Left ventricle myocardium inferior (tissue), 1 donor: ENCODE measurements around the gene PIEZO1. TPM values are rescaled to one million over a fixed set of nuclear protein-coding genes. Genes with fewer than 3 reads are reported as not detected.

ENCODE experiments used
- DNase-seq: peaks from one replicate; pipeline ENCODE4 v3.0.0-alpha.2; 2020
- H3K27ac ChIP-seq: fragments of 200-600 bp; replicated peaks from 2 replicates; pipeline ENCODE4 v1.8.0; 2021
- H3K27me3 ChIP-seq: fragments of 200-600 bp; 2 replicates; pipeline ENCODE4 v1.8.0; 2021; ENCODE audit warnings: low read depth
- H3K36me3 ChIP-seq: fragments of 200-600 bp; 2 replicates; pipeline ENCODE4 v1.8.0; 2021
- H3K4me1 ChIP-seq: fragments of 200-600 bp; 2 replicates; pipeline ENCODE4 v1.8.0; 2021
- H3K4me3 ChIP-seq: fragments of 200-600 bp; 2 replicates; pipeline ENCODE4 v1.8.0; 2021; ENCODE audit warnings: mild to moderate bottlenecking, moderate library complexity
- H3K9me3 ChIP-seq: fragments of 200-600 bp; replicated peaks from 2 replicates; pipeline ENCODE4 v1.8.0; 2021
- intact Hi-C: fragments of 100-400 bp; cut with micrococcal nuclease; formaldehyde crosslinking; loops from one replicate; pipeline ENCODE4 v1.11.0; 2022
- total RNA-seq: library from RNA; stranded (reverse); fragmentation: NEBNext Ultra II Directional; extraction: Animal tissue kit (Norgen Biotek cat#: 25700); gene quantifications from one replicate; pipeline ENCODE4 v1.2.1, GENCODE V29; 2021
- TF ChIP-seq, protein P1 (sequence below): fragments of 200-600 bp; IDR thresholded peaks from 2 replicates; pipeline ENCODE4 v1.8.0; 2021; ENCODE audit warnings: antibody characterized with exemption, mild to moderate bottlenecking, borderline replicate concordance
- donor health status: DM: no; HTN: yes; CAD: no; lungs with severe emphysema.

The PIEZO1 gene
- total RNA-seq, 1 donor from 2014 or later: 17.1 TPM

DNA sequence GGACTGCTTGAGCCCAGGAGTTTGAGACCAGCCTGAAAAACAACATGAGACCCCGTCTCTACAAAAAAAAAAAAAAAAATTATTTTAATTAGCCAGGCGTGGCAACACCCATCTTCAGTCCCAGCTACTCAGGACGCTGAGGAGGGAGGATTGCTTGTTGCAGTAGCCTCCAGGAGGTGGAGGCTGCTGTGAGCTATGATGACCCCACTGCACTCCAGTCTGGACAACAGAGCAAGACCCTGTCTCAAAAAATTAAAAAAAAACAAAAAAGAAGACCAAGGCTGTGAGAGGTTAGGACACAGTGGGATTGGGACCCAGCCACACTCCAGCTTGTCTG is 97.4 kb downstream of the PIEZO1 start:
- DNase-seq: no peak
- Histone ChIP-seq H3K27me3 (peaks cover 94% of the 10 kb centered on the region), H3K4me1 (peaks cover 37% of the 10 kb centered on the region), H3K4me3 (no peak overlapping the region), H3K27ac (no peak overlapping the region), H3K9me3 (no peaks in the 10 kb centered on the region), H3K36me3 (no peaks in the 10 kb centered on the region)
- TF ChIP-seq, protein P1, sequence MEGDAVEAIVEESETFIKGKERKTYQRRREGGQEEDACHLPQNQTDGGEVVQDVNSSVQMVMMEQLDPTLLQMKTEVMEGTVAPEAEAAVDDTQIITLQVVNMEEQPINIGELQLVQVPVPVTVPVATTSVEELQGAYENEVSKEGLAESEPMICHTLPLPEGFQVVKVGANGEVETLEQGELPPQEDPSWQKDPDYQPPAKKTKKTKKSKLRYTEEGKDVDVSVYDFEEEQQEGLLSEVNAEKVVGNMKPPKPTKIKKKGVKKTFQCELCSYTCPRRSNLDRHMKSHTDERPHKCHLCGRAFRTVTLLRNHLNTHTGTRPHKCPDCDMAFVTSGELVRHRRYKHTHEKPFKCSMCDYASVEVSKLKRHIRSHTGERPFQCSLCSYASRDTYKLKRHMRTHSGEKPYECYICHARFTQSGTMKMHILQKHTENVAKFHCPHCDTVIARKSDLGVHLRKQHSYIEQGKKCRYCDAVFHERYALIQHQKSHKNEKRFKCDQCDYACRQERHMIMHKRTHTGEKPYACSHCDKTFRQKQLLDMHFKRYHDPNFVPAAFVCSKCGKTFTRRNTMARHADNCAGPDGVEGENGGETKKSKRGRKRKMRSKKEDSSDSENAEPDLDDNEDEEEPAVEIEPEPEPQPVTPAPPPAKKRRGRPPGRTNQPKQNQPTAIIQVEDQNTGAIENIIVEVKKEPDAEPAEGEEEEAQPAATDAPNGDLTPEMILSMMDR: no peak
- intact Hi-C loops: no loop called here

DNA sequence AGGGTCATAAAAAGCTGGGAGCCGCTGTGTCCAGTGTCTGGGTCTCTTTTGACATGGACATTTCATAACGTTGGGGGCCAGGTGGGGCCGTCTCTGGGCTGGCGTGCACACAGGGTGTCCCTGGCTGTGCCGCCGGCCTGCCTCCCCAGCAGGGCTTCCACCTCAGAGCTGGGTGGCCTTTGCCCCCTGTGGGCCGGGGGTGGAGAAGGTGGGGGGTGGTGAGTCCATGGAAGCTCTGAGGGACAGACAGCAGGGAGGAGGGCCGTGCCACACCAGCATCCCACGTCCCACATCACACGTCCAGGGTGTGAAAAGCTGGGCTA is 97.8 kb downstream of the PIEZO1 start:
- Histone ChIP-seq H3K27ac (no peak overlapping the region), H3K4me3 (no peak overlapping the region), H3K9me3 (no peaks in the 10 kb centered on the region), H3K36me3 (no peaks in the 10 kb centered on the region), H3K4me1 (peaks cover 37% of the 10 kb centered on the region), H3K27me3 (peaks cover 97% of the 10 kb centered on the region)
- TF ChIP-seq, protein P1: no peak
- intact Hi-C loops: no loop called here
- no peak for DNase-seq

DNA sequence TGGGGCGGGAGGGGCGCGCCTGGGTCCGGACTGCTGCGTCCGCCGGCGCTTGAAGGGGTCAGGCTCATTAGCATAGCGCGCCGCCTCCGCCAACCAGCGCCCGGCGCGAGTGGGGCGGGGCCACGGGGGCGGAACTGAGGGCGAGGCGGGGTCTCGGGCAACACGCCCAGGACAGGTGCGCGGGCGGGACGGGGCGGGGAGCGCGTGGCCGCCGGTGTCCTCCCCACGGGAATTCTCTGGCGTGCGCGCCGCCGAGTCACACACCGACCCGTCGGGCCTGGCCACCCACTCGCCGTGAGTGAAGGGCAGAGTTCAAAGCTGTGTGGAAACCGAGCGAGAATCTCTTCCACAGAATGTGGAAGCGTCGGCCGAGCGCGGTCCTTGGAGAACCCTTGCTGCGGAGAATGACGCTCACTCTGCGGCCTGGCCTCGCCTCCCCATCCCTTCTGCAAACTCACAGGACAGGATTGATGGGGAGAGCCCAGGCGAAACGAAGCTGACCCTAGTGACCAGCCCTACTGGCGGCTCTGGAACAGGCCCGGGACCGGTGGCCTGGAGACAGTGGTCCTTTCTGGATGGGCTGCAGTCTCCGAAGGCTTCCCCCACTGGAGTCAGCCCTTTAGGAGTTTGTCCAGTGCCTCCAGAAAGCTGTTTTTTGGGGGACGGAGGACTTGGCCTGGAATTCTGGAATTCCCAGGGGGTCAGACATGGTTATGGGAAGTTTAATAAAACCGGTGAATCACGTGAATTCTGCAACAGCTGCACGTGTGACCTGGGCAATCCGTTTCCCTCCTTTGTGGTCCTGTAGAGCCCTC is 98.4 kb downstream of the PIEZO1 start, which contains the start of gene SNAI3:
Gene SNAI3, minus strand, starts transcription at position 69 of the 815 bp plus-strand sequence. CDS start 101 bp downstream, outside the sequence.
- DNase-seq: peak; percentile 85
- intact Hi-C loops: no loop called here
- Histone ChIP-seq H3K27me3 (peaks cover 98% of the 10 kb centered on the region), H3K36me3 (no peaks in the 10 kb centered on the region), H3K9me3 (no peaks in the 10 kb centered on the region), H3K27ac (peak within 1 kb of the TSS; percentile 13), H3K4me1 (peaks cover 37% of the 10 kb centered on the region), H3K4me3 (peak within 1 kb of the TSS; percentile 76)
- TF ChIP-seq, protein P1: no peak

DNA sequence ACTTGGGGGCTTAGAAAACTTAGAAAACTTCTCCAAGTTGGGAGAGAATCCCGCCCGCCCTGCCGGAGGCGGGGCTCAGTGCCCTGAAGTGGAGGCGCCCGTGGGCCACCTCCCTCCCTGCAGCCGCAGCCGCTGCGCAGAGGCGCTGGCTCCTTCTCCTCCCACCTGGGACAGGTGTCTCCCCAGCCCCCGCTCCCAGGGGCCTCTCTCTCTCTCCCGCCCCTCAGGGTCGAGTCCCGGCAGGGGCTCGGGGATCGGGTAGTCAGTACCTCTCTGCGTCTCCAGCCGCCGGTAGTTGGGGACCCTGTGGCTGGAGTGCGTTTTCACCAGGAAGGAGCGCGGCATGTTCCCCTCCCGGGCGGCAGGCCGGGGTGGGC is 99.0 kb downstream of the PIEZO1 start:
- H3K9me3 ChIP-seq: no peaks in the 10 kb centered on the region
- intact Hi-C loops: no loop called here
- TF ChIP-seq, protein P1: no peak
- peak overlapping the region; percentile 13 for H3K27ac ChIP-seq
- peaks cover 37% of the 10 kb centered on the region for H3K4me1 ChIP-seq
- no peaks in the 10 kb centered on the region for H3K36me3 ChIP-seq
- DNase-seq: no peak
- peak overlapping the region; percentile 76 for H3K4me3 ChIP-seq
- H3K27me3 ChIP-seq: peaks cover 98% of the 10 kb centered on the region

DNA sequence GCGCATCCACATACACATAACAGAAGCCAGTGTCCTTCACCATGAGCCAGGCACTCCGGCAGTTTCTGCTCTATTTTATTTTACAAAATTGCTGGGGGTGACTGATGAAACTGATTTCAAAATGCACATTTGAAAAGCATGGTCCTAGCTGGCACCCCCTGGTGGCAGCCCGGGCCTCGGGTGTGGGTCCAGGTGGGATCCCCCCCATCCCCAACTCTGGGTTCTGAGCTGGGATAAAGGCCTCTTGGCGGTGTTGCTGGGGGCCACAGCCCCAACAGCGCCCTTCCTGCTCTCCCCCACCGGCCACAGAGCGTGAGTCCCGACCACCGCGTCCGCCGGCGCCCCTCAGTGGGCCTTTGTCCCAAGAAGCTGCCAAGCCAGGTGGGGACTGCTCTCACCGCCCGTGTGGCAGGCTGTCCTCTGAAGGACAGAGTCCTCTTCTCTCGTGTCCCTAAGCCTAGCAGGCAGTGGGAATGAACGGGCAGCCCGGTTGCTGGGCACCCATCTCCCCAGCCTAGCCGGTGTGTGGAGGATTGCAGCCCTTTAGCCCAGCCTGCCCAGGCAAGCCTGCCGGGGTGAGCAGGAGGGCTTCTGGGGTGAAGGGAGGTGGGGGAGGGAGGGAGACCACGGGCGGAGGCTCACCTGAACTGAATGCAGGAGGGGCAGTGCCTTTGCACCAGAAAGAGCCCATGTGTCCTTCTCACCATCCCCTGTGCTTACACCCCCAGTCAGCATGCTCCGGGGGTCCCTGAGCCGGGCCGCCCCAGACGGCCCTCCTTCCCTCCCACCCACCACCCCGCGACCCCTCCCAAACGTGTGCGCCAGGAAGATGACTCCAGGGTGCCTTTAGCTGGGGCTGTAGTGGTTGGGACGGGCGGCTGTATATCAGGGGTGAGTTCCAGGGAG is 99.6 kb downstream of the PIEZO1 start:
- Histone ChIP-seq H3K36me3 (no peaks in the 10 kb centered on the region), H3K4me3 (peak overlapping the region; percentile 76), H3K27ac (no peak overlapping the region), H3K27me3 (peaks cover 98% of the 10 kb centered on the region), H3K4me1 (peaks cover 37% of the 10 kb centered on the region), H3K9me3 (no peaks in the 10 kb centered on the region)
- TF ChIP-seq, protein P1: peak; percentile 57
- intact Hi-C loops: no loop called here
- DNase-seq: no peak
